Measurements from ENCODE around the gene ELMO1. TPM values are rescaled to one million over a fixed set of nuclear protein-coding genes. Genes with fewer than 3 reads are reported as not detected.

The ELMO1 gene
- total RNA-seq, 1 experiment from 2014 or later = 7.8 TPM

DNA sequence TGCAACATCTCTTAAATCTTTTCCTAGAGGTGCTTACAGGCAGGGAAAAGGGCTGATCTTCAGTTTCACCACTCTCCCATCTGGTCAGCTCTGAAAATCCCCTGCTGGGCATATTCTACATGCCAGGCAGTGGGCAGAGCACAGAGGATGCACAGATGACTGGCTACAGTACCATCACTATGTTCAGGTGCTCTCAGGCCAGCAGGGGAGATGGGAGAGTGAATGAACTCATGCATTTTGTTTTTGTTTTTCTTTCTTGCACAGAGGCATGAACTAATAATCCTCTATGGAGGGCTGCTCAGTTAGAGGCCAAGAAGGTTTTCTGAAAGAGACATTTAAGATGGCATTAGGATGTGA is 19.3 kb downstream of the ELMO1 start:
- no peak overlapping the region for H2BK12ac ChIP-seq (ENCODE audit: insufficient read length, low read depth, low read length)
- no peak overlapping the region for H3K56ac ChIP-seq (ENCODE audit: insufficient read length, low read depth, low read length)
- H2BK20ac ChIP-seq (ENCODE audit: low read depth, low read length, poor library complexity, severe bottlenecking) = no peak overlapping the region
- H3K18ac ChIP-seq (ENCODE audit: insufficient read length, low read depth, low read length) = no peak overlapping the region
- H3K14ac ChIP-seq (ENCODE audit: insufficient read depth, low read length) = no peak overlapping the region
- no peak for DNase-seq
- no peaks in the 10 kb centered on the region for H3K9me3 Mint-ChIP-seq
- H4K5ac ChIP-seq (ENCODE audit: insufficient read length, low read depth, low read length) = no peak overlapping the region
- H3K27ac ChIP-seq (ENCODE audit: insufficient read length, low read depth, low read length) = no peak overlapping the region
- no peak overlapping the region for H4K91ac ChIP-seq (ENCODE audit: insufficient read length, low read depth, low read length)
- H2BK120ac ChIP-seq (ENCODE audit: low read depth, low read length, poor library complexity, severe bottlenecking) = no peak overlapping the region
- H3K27me3 Mint-ChIP-seq (ENCODE audit: low read depth) = no peaks in the 10 kb centered on the region
- no peak overlapping the region for H2AK5ac ChIP-seq (ENCODE audit: insufficient read length, low read length)
- peak overlapping the region in 1 of 3 experiments; percentile 13; a peak in 2 of 7 replicates for H3K27ac Mint-ChIP-seq
- no peak overlapping the region for H4K8ac ChIP-seq (replicated peaks; ENCODE audit: insufficient read length, low read depth, low read length)
- H3K4me2 ChIP-seq (ENCODE audit: insufficient read depth, insufficient read length, low read length) = no peak overlapping the region
- H3K23ac ChIP-seq (ENCODE audit: insufficient read length, low read depth, low read length) = no peak overlapping the region
- H2BK5ac ChIP-seq (ENCODE audit: insufficient read length, low read length) = no peak overlapping the region
- H3T11ph ChIP-seq (ENCODE audit: low read length) = no peak overlapping the region
- H3K9ac ChIP-seq (ENCODE audit: extremely low read depth, insufficient read length, low read length) = no peak overlapping the region
- no peak overlapping the region for H3K4ac ChIP-seq (ENCODE audit: low read depth, low read length)
- H3K9me3 ChIP-seq (ENCODE audit: control insufficient read depth, low read depth, low read length) = no peaks in the 10 kb centered on the region
- no peaks in the 10 kb centered on the region for H3K36me3 Mint-ChIP-seq (ENCODE audit: insufficient read depth in 1 of 3, low read depth in 3 of 3)
- H3K79me2 ChIP-seq (ENCODE audit: insufficient read depth, low read length) = no peaks in the 10 kb centered on the region; the same call in 1 of the 2 replicates
- no peak overlapping the region for H2AFZ ChIP-seq (ENCODE audit: low read length)
- H3K79me1 ChIP-seq (ENCODE audit: insufficient read depth, low read depth, low read length, poor library complexity, severe bottlenecking) = no peaks in the 10 kb centered on the region
- TF ChIP-seq, protein P1, sequence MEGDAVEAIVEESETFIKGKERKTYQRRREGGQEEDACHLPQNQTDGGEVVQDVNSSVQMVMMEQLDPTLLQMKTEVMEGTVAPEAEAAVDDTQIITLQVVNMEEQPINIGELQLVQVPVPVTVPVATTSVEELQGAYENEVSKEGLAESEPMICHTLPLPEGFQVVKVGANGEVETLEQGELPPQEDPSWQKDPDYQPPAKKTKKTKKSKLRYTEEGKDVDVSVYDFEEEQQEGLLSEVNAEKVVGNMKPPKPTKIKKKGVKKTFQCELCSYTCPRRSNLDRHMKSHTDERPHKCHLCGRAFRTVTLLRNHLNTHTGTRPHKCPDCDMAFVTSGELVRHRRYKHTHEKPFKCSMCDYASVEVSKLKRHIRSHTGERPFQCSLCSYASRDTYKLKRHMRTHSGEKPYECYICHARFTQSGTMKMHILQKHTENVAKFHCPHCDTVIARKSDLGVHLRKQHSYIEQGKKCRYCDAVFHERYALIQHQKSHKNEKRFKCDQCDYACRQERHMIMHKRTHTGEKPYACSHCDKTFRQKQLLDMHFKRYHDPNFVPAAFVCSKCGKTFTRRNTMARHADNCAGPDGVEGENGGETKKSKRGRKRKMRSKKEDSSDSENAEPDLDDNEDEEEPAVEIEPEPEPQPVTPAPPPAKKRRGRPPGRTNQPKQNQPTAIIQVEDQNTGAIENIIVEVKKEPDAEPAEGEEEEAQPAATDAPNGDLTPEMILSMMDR (conservative IDR thresholded peaks at IDR 0.05) = no peak
- peaks cover under 1% of the 10 kb centered on the region; the same call in 1 of the 2 replicates for H3K4me1 ChIP-seq (ENCODE audit: insufficient read depth, low read length)
- no peaks in the 10 kb centered on the region for H3K27me3 ChIP-seq (ENCODE audit: insufficient read depth, low read length)
- H3K4me3 Mint-ChIP-seq = no peak overlapping the region
- H3K23me2 ChIP-seq (ENCODE audit: insufficient read length, low read depth, low read length, poor library complexity, severe bottlenecking) = no peaks in the 10 kb centered on the region
- H2BK15ac ChIP-seq (ENCODE audit: low read depth, low read length) = no peak overlapping the region
- H4K20me1 ChIP-seq (ENCODE audit: control insufficient read depth, insufficient read depth, insufficient read length) = no peaks in the 10 kb centered on the region
- H3K4me1 Mint-ChIP-seq = peaks cover under 1 to 12% of the 10 kb centered on the region in 2 experiments
